Fibroblast of skin of scalp (primary cell): ENCODE measurements around the gene NDUFV1.
"Not testable (repeated sequence)": the region's sequence is repeated elsewhere in the genome, so short reads cannot be mapped to it uniquely, and the experiment has no call there.

Source experiments
- DNase-seq: peaks from one replicate; pipeline ENCODE4 v3.0.0-alpha.2; 2013

The NDUFV1 gene

GRCh38 chr11:67627812-67628624 is 21.3 kb downstream of the NDUFV1 start:
- no peak for DNase-seq

- no peak for DNase-seq
Measured at GRCh38 chr11:67628710-67629385, 22.1 kb downstream of the NDUFV1 start.

GRCh38 chr11:67629386-67630227 is 22.9 kb downstream of the NDUFV1 start, which contains the start of gene NUDT8:
NUDT8 (minus strand) TSS chr11:67629937; CDS start chr11:67629911, 26 bp downstream.
- peak; percentile 78 for DNase-seq

GRCh38 chr11:67630228-67630942 is 23.6 kb downstream of the NDUFV1 start:
- DNase-seq = peak; percentile 98

- DNase-seq = no peak
Measured at GRCh38 chr11:67630943-67631331, 24.2 kb downstream of the NDUFV1 start.

DNA sequence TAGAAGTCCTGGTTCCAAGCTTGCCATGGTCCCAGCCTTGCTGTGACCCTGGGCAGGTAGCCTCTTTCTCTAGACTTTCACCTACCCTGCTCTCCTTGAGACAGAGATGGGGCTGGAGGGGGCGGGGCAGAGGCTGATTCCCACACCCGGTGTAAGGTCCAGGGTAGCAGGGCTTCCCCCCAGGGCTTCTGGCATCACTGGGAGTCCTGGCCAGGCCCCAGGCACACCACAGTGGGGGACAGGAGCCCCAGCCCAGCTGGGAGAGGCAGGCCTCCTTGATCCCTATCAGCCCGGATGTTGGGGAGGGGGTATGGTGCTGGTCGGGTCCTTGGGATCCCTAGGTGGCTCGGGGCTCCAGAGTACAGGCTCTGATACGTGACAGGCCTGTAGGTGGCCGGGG is 24.7 kb downstream of the NDUFV1 start:
- no peak for DNase-seq

DNA sequence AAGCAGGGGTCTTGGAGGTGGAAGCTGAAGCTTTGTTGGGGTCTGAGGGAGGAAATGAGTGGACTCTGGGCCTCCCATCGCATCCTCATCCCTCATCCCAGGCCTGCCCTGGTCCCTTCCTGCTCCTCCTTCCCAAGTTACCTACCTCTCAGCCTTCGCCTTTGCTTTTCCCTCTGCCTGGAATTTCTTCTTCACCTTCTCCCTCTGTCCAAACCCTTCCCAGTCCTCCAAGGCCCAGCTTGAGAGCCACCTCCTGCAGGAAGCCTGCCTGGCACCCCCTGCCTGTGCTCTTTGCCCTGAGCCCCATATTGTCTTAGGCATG is 25.1 kb downstream of the NDUFV1 start:
- DNase-seq = no peak

DNA sequence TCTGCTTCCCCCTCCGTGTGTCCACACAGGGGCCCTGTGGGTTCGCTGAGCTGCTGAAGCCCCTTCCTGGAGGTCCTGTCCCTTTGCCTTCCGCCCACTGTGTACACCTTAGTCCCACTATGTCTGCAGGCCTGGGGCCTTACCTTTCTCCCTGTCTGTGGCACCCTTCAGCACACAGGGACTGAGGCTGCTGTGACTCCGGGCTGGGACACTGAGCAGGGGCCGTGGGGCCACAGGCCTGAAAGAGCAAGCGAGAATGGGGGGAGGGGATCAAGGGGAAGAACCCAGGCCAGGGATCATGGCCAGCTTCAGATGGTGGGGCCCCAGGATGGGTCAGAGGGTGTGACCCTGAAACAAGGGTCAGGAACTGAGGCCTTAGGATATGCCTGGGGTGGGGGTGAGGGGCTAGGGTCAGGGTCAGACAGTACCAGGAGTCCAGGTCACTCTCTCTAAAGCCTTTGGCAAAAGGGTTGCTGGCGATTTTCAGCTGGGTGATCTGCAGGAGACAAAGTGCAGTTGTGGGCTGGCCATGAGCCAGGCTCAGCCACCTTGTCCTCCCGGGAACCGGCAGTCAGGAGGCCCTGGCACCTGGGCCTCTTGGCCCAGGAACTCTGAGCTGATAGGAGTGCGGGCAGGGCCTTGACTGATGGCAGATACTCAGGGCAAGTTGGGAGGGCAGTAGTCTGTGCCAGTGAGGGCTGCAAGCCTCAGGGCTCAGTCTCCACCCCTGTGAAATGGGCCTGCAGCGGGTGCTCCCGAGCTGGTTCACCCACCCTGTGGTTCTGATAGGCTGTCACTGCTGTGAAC is 25.6 kb downstream of the NDUFV1 start:
- no peak for DNase-seq

DNA sequence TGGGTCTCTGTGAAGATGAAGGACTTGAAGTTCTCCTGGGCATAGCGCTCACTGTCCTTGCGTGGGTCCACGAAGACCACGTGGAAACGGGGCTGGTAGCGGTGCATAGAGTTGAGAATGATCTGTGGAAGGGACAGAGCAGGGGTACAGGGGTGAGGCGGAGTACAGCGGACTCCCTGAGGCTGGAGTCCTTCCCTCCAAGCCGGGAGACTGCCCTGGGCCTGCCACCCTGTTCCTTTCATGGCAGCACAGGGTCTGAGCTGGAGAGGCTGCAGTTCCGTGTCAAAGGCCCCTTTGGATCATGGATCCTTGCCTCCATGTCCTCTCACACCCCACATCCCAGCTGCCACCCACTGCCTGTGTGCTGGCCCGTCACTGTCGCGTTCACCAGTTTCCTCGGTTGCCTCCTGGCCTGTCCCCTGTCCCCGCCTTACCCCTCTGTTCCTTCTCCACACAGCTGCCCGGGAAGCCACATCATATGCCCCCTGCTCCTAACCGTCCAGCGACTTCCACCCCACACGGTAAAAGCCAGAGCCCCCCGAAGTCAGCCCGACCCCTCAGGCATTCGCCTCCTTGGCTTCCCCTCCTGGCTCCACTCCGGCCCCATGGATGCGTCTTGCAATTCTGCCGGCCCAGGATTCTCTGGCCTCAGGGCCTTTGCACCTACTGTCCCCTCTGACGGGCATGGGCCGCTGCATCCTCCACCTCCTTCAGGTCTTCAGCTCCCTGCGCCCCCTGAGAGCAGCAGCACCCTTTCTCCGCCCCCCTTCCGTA is 26.4 kb downstream of the NDUFV1 start:
- no peak for DNase-seq

DNA sequence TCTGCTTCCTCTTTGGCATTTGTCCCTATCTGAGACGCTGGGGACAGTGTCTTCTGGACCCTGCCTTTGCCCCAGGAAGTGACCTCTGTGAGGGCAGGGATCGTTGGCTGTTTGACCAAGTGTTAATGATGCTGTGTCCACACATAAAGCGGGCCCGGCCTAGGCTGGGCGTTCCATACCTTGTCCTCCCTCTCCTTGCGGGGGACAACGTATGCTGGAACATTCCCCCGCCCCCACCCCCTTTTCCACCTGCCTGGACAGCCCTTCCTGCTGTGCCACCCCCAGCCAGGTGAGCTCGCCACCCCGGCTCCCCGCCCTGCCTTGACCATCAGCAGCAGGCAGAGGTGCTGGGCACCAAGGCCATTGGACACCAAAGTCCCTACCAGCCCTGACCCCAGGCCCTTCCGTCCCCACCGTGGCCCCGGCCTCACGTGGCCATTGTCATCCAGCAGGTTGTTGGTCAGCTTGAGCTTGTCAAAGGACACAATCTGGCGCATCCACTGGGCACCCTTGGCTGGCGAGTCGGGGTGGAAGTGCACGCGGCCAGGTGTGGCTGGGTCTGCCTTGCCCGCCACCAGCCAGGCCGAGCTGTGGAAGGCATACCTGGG is 27.1 kb downstream of the NDUFV1 start:
- no peak for DNase-seq

- no peak for DNase-seq
Measured at GRCh38 chr11:67634366-67635230, 27.9 kb downstream of the NDUFV1 start.

DNA sequence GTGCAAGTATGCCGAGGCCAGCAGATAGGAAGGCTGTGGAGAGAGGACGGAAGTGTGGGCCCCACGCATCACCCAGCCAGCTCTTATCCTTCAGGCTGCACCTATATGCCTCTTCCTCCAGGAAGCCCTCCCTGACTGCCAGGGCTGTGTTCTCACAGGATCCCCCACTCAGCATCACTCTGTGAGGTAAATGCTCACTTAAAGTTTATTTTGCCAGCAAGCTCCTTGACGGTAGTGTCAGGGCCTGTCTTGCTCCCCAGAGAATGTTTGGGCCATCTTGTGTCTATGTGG is 28.4 kb downstream of the NDUFV1 start:
- no peak for DNase-seq

- no peak for DNase-seq
Measured at GRCh38 chr11:67636962-67637361, 30.2 kb downstream of the NDUFV1 start.

- DNase-seq = not testable (repeated sequence)
Measured at GRCh38 chr11:67637441-67637840, 30.7 kb downstream of the NDUFV1 start.

- no peak for DNase-seq
Measured at GRCh38 chr11:67638535-67639437, 32.0 kb downstream of the NDUFV1 start.

DNA sequence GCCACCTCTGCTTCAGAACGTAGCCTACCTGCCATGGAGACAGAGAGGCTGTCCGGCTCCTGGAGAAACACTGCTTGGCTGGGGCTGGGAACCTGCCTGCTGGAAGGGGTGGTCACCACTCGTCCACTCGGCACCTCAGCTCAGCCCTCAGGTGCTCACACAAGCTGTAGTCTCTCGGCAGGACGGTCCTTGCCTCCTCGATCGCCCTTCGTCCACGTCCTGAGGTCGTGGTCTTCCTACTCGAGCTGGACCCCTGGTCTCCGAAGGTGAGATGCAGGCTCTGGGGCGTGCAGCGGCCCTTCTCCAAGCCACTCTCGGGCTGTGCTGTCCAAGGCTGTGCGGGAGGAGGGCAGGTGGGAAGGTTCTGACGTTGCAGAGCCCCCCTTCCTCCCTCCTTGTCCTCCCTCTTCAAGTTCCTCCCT is 32.7 kb downstream of the NDUFV1 start, which contains the start of gene TBX10:
TSS of gene TBX10 (minus strand) at position 326 of the 422 bp plus-strand sequence. CDS start at position 35, 291 bp downstream.
- DNase-seq = no peak

GRCh38 chr11:67640021-67640757 is 33.5 kb downstream of the NDUFV1 start:
- peak; percentile 43 for DNase-seq
